Measurements from ENCODE around the gene DAG1.

Gene DAG1

GRCh38 chr3:49556500-49557275 lies 86.6 kb downstream of the DAG1 start:
- H3K4me1 ChIP-seq (ENCODE audit: control insufficient read depth in 1 of 2, insufficient read depth in 1 of 2, low read depth in 1 of 2, low read length in 1 of 2) = peaks cover 4 to 6% of the 10 kb centered on the region in 2 experiments
- no peak for TF ChIP-seq CTCF (IDR thresholded peaks at IDR 0.05)
- no peaks in the 10 kb centered on the region for H3K9me3 ChIP-seq
- no peak overlapping the region for H3K27ac ChIP-seq
- H3K27me3 ChIP-seq = peaks cover 95% of the 10 kb centered on the region
- no peaks in the 10 kb centered on the region for H3K36me3 ChIP-seq
- no peak overlapping the region for H3K4me3 ChIP-seq (ENCODE audit: low read depth in 1 of 2, low read length in 1 of 2)

DNA sequence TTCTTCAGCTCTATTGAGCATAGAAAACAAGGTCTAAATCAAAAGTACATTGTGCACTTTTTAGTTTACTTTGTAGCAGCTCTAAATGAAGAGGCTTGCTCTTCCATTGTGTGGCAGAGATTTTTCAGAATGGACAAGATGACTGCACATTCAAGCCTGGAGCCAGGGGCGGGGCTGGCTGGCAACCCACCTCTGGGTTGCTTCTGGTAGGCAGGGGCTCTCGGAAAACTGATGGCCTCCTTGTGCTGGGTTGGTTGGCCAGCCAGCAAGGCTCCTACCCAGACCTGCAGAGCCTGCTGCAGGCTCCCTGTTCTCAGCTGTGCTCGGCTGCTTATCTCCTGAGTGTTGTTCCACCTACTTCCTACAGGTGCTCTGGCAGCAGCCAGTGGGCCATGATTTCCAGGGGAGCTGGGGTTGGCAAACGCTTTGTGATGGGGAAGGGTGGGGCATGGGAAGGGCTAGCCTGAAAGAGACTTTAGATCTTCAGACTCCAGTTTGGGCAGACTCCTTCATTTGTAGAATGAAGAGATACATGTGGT lies 93.0 kb downstream of the DAG1 start:
- peaks cover 47% of the 10 kb centered on the region for H3K27me3 ChIP-seq

GRCh38 chr3:49563766-49564165 lies 93.7 kb downstream of the DAG1 start:
- Histone ChIP-seq H3K4me3 (ENCODE audit: low read depth in 1 of 2, low read length in 1 of 2) (no peak overlapping the region), H3K4me1 (ENCODE audit: control insufficient read depth in 1 of 2, insufficient read depth in 1 of 2, low read depth in 1 of 2, low read length in 1 of 2) (no peaks in the 10 kb centered on the region), H3K27me3 (peaks cover 41% of the 10 kb centered on the region), H3K27ac (no peak overlapping the region), H3K9me3 (no peaks in the 10 kb centered on the region), H3K36me3 (no peaks in the 10 kb centered on the region)
- TF ChIP-seq CTCF (IDR thresholded peaks at IDR 0.05) = no peak

More for the DNA sequence above, 93.0 kb downstream of the DAG1 start:
- H3K36me3 ChIP-seq = no peaks in the 10 kb centered on the region
- TF ChIP-seq CTCF (IDR thresholded peaks at IDR 0.05) = no peak
- no peak overlapping the region for H3K27ac ChIP-seq
- no peak overlapping the region for H3K4me3 ChIP-seq (ENCODE audit: low read depth in 1 of 2, low read length in 1 of 2)
- no peaks in the 10 kb centered on the region for H3K9me3 ChIP-seq
- no peaks in the 10 kb centered on the region for H3K4me1 ChIP-seq (ENCODE audit: control insufficient read depth in 1 of 2, insufficient read depth in 1 of 2, low read depth in 1 of 2, low read length in 1 of 2)

GRCh38 chr3:49566312-49566711 lies 96.2 kb downstream of the DAG1 start:
- no peak for TF ChIP-seq CTCF (IDR thresholded peaks at IDR 0.05)
- Histone ChIP-seq H3K27me3 (peaks cover 15% of the 10 kb centered on the region), H3K36me3 (no peaks in the 10 kb centered on the region), H3K4me1 (ENCODE audit: control insufficient read depth in 1 of 2, insufficient read depth in 1 of 2, low read depth in 1 of 2, low read length in 1 of 2) (no peaks in the 10 kb centered on the region), H3K27ac (no peak overlapping the region), H3K9me3 (no peaks in the 10 kb centered on the region), H3K4me3 (ENCODE audit: low read depth in 1 of 2, low read length in 1 of 2) (no peak overlapping the region)

- H3K27me3 ChIP-seq = peaks cover 12% of the 10 kb centered on the region
- H3K9me3 ChIP-seq = no peaks in the 10 kb centered on the region
These were observed 97.3 kb downstream of the DAG1 start for GRCh38 chr3:49567406-49567805.

More at GRCh38 chr3:49567406-49567805, 97.3 kb downstream of the DAG1 start:
- H3K4me3 ChIP-seq (ENCODE audit: low read depth in 1 of 2, low read length in 1 of 2) = no peak overlapping the region
- no peak overlapping the region for H3K27ac ChIP-seq
- no peak for TF ChIP-seq CTCF (IDR thresholded peaks at IDR 0.05)
- no peaks in the 10 kb centered on the region for H3K4me1 ChIP-seq (ENCODE audit: control insufficient read depth in 1 of 2, insufficient read depth in 1 of 2, low read depth in 1 of 2, low read length in 1 of 2)
- H3K36me3 ChIP-seq = no peaks in the 10 kb centered on the region

Measured in neutrophil (primary cell).